ENCODE results near the gene HIRIP3. TPM values are rescaled to one million over a fixed set of nuclear protein-coding genes. Genes with fewer than 3 reads are reported as not detected.

HIRIP3 gene
- total and polyA plus RNA-seq, 2 donors, result 14.8 to 19.9 TPM

DNA sequence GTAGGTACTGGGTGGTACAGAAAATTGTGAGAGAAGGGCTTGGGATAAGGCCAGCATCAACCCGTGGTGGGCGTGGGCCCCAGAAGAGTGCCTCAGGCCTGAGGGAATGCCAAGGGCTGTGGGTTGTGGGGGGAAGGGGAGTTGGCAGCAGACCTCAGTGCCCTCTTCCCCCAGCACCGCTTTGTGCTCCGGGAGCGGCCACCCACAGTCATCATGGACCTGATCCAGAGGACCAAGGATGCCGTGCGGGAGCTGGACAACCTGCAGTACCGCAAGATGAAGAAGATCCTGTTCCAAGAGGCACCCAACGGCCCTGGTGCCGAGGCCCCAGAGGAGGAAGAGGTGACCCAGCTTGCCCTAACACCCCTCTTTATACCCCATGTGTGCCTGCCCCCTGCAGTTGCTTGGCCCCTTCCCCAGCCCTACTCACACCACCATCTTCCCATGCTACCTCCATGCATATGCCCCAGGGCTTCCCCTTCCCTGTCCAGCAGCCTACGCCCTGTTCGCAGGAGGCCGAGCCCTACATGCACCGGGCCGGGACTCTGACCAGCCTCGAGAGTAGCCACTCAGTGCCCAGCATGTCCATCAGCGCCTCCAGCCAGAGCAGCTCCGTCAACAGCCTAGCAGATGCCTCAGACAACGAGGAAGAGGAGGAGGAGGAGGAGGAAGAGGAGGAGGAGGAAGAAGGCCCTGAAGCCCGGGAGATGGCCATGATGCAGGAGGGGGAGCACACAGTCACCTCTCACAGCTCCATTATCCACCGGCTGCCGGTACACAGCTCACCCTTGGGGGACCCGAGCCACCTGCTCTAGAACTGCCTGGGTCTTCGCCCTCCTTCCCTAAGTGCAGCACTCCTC lies 12.6 kb downstream of the HIRIP3 start:
- Histone ChIP-seq H3K9me3 (ENCODE audit: control insufficient read depth in 2 of 2, insufficient read depth in 1 of 2, low read length in 1 of 2) (no peaks in the 10 kb centered on the region), H3K27me3 (ENCODE audit: control insufficient read depth in 2 of 2, insufficient read depth in 1 of 2, low read length in 1 of 2) (no peaks in the 10 kb centered on the region), H3K4me3 (ENCODE audit: low read length in 2 of 2) (no peak overlapping the region), H3K27ac (ENCODE audit: low read depth in 1 of 2, low read length in 1 of 2) (no peak overlapping the region), H3K36me3 (ENCODE audit: control insufficient read depth in 2 of 2, insufficient read depth in 2 of 2, low read length in 1 of 2) (peaks cover 92 to 100% of the 10 kb centered on the region in 2 donors), H3K4me1 (ENCODE audit: control insufficient read depth in 2 of 2, insufficient read depth in 2 of 2, low read length in 2 of 2) (no peaks in the 10 kb centered on the region)
- 96% methylated on average over 24 of the region's 24 CpGs for whole genome bisulfite sequencing
- no peak for DNase-seq (ENCODE audit: low read depth in 6 of 9, low spot score in 9 of 9)

DNA sequence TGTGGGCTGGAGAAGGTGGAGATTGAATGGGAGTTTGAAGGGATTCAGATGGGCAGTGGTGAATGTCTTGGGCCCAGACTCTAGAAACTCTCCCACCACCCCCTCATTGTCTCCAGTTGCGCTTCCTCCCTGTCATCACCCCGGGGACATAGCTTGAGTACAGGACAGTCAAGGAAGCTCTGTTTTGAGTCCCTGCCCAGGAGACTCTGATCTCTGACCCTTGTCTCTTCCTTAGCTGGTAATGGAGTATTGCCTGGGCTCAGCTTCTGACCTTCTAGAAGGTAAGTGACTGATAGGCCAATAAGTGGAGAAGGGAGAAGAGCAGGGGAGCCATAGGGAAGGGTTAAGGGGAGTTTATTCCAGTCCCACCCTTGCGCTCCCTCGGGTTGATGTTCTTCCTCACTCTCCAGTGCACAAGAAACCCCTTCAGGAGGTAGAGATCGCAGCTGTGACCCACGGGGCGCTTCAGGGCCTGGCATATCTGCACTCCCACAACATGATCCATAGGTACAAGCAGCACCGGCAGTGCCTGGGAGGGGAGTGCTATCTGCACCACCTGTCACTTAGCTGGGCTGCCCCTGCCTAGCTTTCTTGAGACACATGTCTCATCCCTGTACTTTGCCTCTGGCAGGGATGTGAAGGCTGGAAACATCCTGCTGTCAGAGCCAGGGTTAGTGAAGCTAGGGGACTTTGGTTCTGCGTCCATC lies 16.7 kb downstream of the HIRIP3 start:
- H3K27ac ChIP-seq (ENCODE audit: low read depth in 1 of 2, low read length in 1 of 2), result no peak overlapping the region
- H3K36me3 ChIP-seq (ENCODE audit: control insufficient read depth in 2 of 2, insufficient read depth in 2 of 2, low read length in 1 of 2), result peaks cover 53 to 64% of the 10 kb centered on the region in 2 donors
- no peaks in the 10 kb centered on the region for H3K27me3 ChIP-seq (ENCODE audit: control insufficient read depth in 2 of 2, insufficient read depth in 1 of 2, low read length in 1 of 2)
- H3K4me1 ChIP-seq (ENCODE audit: control insufficient read depth in 2 of 2, insufficient read depth in 2 of 2, low read length in 2 of 2), result peaks cover 22 to 25% of the 10 kb centered on the region in 2 donors
- no peak overlapping the region for H3K4me3 ChIP-seq (ENCODE audit: low read length in 2 of 2)
- DNase-seq (ENCODE audit: low read depth in 6 of 9, low spot score in 9 of 9), result no peak
- H3K9me3 ChIP-seq (ENCODE audit: control insufficient read depth in 2 of 2, insufficient read depth in 1 of 2, low read length in 1 of 2), result no peaks in the 10 kb centered on the region
- 98% methylated on average over 9 of the region's 9 CpGs for WGBS

DNA sequence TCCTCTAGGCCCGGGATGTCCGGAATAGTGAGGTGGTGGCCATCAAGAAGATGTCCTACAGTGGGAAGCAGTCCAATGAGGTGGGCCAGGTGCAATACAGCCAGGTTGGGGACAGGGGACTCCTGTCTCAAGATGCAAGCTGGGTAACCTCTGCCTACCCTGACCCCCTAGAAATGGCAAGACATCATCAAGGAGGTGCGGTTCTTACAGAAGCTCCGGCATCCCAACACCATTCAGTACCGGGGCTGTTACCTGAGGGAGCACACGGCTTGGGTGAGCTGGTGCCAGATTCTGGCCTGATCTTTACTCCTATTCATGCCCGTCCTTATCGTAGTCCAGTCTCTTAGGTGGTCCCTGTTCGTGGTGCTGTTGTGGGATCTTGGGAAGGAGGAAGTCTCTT lies 17.3 kb downstream of the HIRIP3 start:
- 98% methylated on average over 9 of the region's 9 CpGs for WGBS
- H3K36me3 ChIP-seq (ENCODE audit: control insufficient read depth in 2 of 2, insufficient read depth in 2 of 2, low read length in 1 of 2), result peaks cover 47 to 57% of the 10 kb centered on the region in 2 donors
- H3K9me3 ChIP-seq (ENCODE audit: control insufficient read depth in 2 of 2, insufficient read depth in 1 of 2, low read length in 1 of 2), result peaks cover 0 to 3% of the 10 kb centered on the region in 2 donors
- DNase-seq (ENCODE audit: low read depth in 6 of 9, low spot score in 9 of 9), result no peak
- H3K27me3 ChIP-seq (ENCODE audit: control insufficient read depth in 2 of 2, insufficient read depth in 1 of 2, low read length in 1 of 2), result no peaks in the 10 kb centered on the region
- no peak overlapping the region for H3K4me3 ChIP-seq (ENCODE audit: low read length in 2 of 2)
- no peak overlapping the region for H3K27ac ChIP-seq (ENCODE audit: low read depth in 1 of 2, low read length in 1 of 2)
- H3K4me1 ChIP-seq (ENCODE audit: control insufficient read depth in 2 of 2, insufficient read depth in 2 of 2, low read length in 2 of 2), result peaks cover 22 to 29% of the 10 kb centered on the region in 2 donors

DNA sequence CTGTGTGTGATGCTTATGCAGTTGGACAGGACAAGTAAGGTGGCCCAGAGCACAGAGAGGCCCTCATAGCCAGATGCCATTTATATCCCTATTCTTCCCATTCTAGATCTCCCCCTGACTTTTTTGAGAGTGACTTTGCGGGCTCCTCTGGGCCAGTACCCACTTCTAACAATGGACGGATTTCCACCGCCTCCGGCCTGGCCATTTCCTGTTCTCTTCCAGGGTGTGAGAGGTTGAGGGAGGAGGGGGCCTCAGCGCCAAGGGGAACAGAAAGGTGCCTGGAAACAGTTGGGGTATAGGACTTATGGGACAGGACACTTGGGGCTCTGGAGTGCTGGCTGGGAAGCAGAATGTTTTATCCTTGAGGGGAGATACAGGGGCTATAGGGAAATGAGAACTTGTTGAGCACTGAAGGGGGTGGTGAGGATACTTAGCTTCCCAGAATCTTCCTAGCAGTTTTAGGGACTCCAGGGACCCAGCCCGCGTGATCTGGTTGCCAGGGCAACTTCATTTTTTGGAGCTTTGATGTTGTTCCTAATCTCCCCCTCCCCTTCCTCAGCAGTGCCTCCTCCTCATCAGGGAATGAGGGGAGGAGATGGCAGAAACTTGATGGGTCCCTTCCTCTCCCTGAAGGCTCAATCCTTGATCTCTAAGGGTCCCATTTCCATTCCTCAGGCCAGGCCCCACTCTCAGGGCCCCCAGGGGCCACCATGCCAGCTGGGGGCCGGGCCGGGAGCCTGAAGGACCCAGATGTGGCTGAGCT lies 18.2 kb downstream of the HIRIP3 start:
- WGBS, result 95% methylated on average over 9 of the region's 9 CpGs
- DNase-seq (ENCODE audit: low read depth in 6 of 9, low spot score in 9 of 9), result no peak
- H3K27me3 ChIP-seq (ENCODE audit: control insufficient read depth in 2 of 2, insufficient read depth in 1 of 2, low read length in 1 of 2), result no peaks in the 10 kb centered on the region
- peaks cover 0 to 5% of the 10 kb centered on the region in 2 donors for H3K9me3 ChIP-seq (ENCODE audit: control insufficient read depth in 2 of 2, insufficient read depth in 1 of 2, low read length in 1 of 2)
- H3K27ac ChIP-seq (ENCODE audit: low read depth in 1 of 2, low read length in 1 of 2), result no peak overlapping the region
- H3K36me3 ChIP-seq (ENCODE audit: control insufficient read depth in 2 of 2, insufficient read depth in 2 of 2, low read length in 1 of 2), result peaks cover 39 to 49% of the 10 kb centered on the region in 2 donors
- no peak overlapping the region for H3K4me3 ChIP-seq (ENCODE audit: low read length in 2 of 2)
- H3K4me1 ChIP-seq (ENCODE audit: control insufficient read depth in 2 of 2, insufficient read depth in 2 of 2, low read length in 2 of 2), result peaks cover 22 to 36% of the 10 kb centered on the region in 2 donors

DNA sequence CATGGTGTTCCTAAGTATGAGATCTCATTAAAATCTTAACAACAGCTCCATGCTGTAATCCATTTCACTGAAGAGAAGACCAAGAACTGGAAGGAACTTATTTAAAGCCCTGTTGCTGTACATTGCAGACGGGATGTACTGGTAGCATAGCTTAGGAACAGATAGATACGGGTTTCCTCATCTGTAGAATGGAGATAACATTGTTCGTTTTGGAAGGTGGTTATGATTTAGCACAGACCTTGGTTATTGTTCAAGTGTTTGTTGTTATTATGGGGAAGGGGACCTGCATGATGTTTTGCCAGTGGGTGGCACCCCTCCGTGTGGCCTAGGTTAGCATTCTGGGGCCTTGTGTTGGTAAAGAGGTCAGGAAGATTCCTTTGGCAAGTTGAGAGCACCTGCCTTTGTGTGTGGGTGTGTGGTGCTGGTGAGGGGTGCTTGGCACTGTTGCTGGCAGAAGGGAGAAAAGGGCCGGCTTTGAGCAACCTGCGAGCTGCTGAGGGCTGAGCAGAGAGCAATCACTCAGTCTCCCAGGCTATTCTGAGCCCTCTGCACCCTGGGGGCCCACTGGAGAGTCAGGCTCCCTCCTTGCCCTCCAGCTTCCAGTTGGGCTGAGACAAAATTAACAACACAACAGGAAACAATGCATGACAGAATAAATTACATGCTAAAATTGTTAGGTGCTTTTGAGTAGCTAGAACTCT lies 19.5 kb downstream of the HIRIP3 start:
- peaks cover 30 to 40% of the 10 kb centered on the region in 2 donors for H3K36me3 ChIP-seq (ENCODE audit: control insufficient read depth in 2 of 2, insufficient read depth in 2 of 2, low read length in 1 of 2)
- H3K4me1 ChIP-seq (ENCODE audit: control insufficient read depth in 2 of 2, insufficient read depth in 2 of 2, low read length in 2 of 2), result peaks cover 22 to 36% of the 10 kb centered on the region in 2 donors
- peak in 1 of 9 donors; percentile 30 for DNase-seq (ENCODE audit: low read depth in 6 of 9, low spot score in 9 of 9)

DNA sequence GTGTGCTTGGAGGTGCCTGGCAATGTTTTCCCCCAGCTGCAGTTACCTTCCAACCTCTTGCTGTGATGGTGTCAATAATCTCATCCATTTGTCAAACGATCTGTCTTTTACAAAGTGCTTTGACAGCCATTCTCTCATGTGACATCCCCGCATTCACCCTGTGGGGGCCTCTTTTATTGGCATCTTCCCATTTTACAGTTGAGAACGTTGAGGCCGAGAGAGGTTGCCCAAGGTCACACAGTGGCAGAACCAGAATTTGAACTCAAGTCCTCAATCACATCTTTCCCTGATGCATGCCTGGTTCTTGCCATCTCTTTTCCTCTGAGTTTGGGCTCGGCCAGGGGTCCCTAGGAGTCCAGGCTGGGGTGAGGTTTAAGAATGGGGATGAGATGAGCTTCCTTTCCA lies 20.3 kb downstream of the HIRIP3 start:
- 82% methylated on average over 5 of the region's 5 CpGs for WGBS
- no peak for DNase-seq (ENCODE audit: low read depth in 6 of 9, low spot score in 9 of 9)
- peaks cover 26 to 32% of the 10 kb centered on the region in 2 donors for H3K36me3 ChIP-seq (ENCODE audit: control insufficient read depth in 2 of 2, insufficient read depth in 2 of 2, low read length in 1 of 2)
- no peaks in the 10 kb centered on the region for H3K27me3 ChIP-seq (ENCODE audit: control insufficient read depth in 2 of 2, insufficient read depth in 1 of 2, low read length in 1 of 2)
- peak overlapping the region in 1 of 2 donors; percentile 88 for H3K27ac ChIP-seq (ENCODE audit: low read depth in 1 of 2, low read length in 1 of 2)
- H3K4me3 ChIP-seq (ENCODE audit: low read length in 2 of 2), result peak overlapping the region; percentile 94 to 99
- peaks cover 0 to 5% of the 10 kb centered on the region in 2 donors for H3K9me3 ChIP-seq (ENCODE audit: control insufficient read depth in 2 of 2, insufficient read depth in 1 of 2, low read length in 1 of 2)
- H3K4me1 ChIP-seq (ENCODE audit: control insufficient read depth in 2 of 2, insufficient read depth in 2 of 2, low read length in 2 of 2), result peaks cover 22 to 36% of the 10 kb centered on the region in 2 donors

More for the DNA sequence above, 19.5 kb downstream of the HIRIP3 start:
- no peaks in the 10 kb centered on the region for H3K27me3 ChIP-seq (ENCODE audit: control insufficient read depth in 2 of 2, insufficient read depth in 1 of 2, low read length in 1 of 2)
- H3K4me3 ChIP-seq (ENCODE audit: low read length in 2 of 2), result peak overlapping the region; percentile 3 to 5
- peaks cover 0 to 5% of the 10 kb centered on the region in 2 donors for H3K9me3 ChIP-seq (ENCODE audit: control insufficient read depth in 2 of 2, insufficient read depth in 1 of 2, low read length in 1 of 2)
- H3K27ac ChIP-seq (ENCODE audit: low read depth in 1 of 2, low read length in 1 of 2), result peak overlapping the region; percentile 27 to 55
- 51% methylated on average over 6 of the region's 6 CpGs for WGBS

DNA sequence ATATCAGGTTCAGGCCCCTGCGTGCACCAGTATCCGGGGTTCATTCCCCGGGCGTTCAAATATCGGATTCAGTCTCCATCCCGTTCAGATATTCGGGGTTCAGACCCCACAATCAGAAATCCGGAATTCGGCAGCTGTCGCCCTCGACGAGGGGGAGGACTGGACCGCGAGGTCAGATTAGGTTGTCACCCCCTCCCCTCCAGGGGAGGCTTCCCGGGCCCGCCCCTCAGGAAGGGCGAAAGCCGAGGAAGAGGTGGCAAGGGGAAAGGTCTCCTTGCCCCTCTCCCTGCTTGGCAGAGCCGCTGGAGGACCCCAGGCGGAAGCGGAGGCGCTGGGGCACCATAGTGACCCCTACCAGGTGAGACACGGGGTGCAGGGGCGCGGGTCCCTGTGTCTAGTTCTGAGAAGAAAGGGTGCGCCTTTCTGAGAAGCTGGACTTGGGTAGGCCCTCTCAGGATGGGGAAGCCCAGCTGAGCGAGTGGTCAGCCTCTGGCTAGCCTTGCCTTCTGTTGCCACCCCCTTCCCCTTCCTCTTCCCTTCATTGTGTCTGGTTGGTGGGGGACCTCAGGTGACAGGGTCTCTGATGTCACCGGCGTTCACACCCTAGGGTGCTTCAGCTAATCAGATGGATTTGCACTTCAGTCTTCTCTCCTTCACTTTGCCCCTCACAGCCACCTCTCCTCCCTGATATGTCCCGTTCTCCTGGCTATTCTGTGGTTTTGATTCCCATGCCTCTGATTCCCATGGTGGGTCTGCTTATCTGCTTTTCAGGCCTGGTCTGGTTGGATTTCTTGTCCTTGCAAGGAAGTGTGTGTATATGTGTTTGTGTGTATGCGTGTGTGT lies 20.9 kb downstream of the HIRIP3 start:
- peaks cover 0 to 5% of the 10 kb centered on the region in 2 donors for H3K9me3 ChIP-seq (ENCODE audit: control insufficient read depth in 2 of 2, insufficient read depth in 1 of 2, low read length in 1 of 2)
- H3K27ac ChIP-seq (ENCODE audit: low read depth in 1 of 2, low read length in 1 of 2), result peak overlapping the region; percentile 48 to 88
- peaks cover 19 to 27% of the 10 kb centered on the region in 2 donors for H3K36me3 ChIP-seq (ENCODE audit: control insufficient read depth in 2 of 2, insufficient read depth in 2 of 2, low read length in 1 of 2)
- peak overlapping the region; percentile 94 to 99 for H3K4me3 ChIP-seq (ENCODE audit: low read length in 2 of 2)
- 4% methylated on average over 31 of the region's 31 CpGs for WGBS
- no peaks in the 10 kb centered on the region for H3K27me3 ChIP-seq (ENCODE audit: control insufficient read depth in 2 of 2, insufficient read depth in 1 of 2, low read length in 1 of 2)
- H3K4me1 ChIP-seq (ENCODE audit: control insufficient read depth in 2 of 2, insufficient read depth in 2 of 2, low read length in 2 of 2), result peaks cover 22 to 36% of the 10 kb centered on the region in 2 donors
- DNase-seq (ENCODE audit: low read depth in 6 of 9, low spot score in 9 of 9), result peak in 1 of 9 donors; percentile 42

Measured in thymus (tissue), 11 donors.